Keratinocyte (primary cell): ENCODE measurements around the gene SPTBN5. TPM values are rescaled to one million over a fixed set of nuclear protein-coding genes. Genes with fewer than 3 reads are reported as not detected.

ENCODE experiments used
- DNase-seq: peaks from one replicate; pipeline ENCODE4 v3.0.0-alpha.2; 2011; ENCODE audit warnings: low read depth, missing footprints, low spot score
- FAIRE-seq: peaks from 2 replicates; lab custom pipeline; 2011; peaks lifted over from hg19 to GRCh38; lab: Jason Lieb, UNC
- H2AFZ ChIP-seq: 2 replicates; pipeline ENCODE4 v1.6.0; 2012; ENCODE audit warnings: low read length, control low read depth, inconsistent platforms; ENCODE audit not compliant: control insufficient read depth
- H3K27ac ChIP-seq: 2 replicates; pipeline ENCODE4 v1.5.1; 2011; ENCODE audit warnings: low read length; ENCODE audit not compliant: control insufficient read depth, insufficient read depth
- H3K27me3 ChIP-seq: 3 replicates; pipeline ENCODE4 v1.6.0; 2011; ENCODE audit warnings: low read length; ENCODE audit not compliant: control insufficient read depth, insufficient read depth; ENCODE audit errors: extremely low read depth
- H3K36me3 ChIP-seq, 2 experiments: 2 replicates in 1 of 2; 3 replicates in 1 of 2; pipeline ENCODE4 v1.5.1; 2011; ENCODE audit warnings: low read length in 2 of 2, mild to moderate bottlenecking in 1 of 2; ENCODE audit not compliant: control insufficient read depth in 2 of 2, insufficient read depth in 2 of 2; ENCODE audit errors: extremely low read depth in 1 of 2
- H3K4me1 ChIP-seq: 3 replicates; pipeline ENCODE4 v1.5.1; 2011; ENCODE audit warnings: low read length; ENCODE audit not compliant: control insufficient read depth, insufficient read depth; ENCODE audit errors: extremely low read depth
- H3K4me2 ChIP-seq: 3 replicates; pipeline ENCODE4 v1.6.0; 2011; ENCODE audit warnings: low read depth, low read length; ENCODE audit not compliant: control insufficient read depth, insufficient read depth; ENCODE audit errors: extremely low read depth
- H3K4me3 ChIP-seq, 3 experiments: fragments of 200-600 bp in 1 of 3; sonication (generic) in 1 of 3; 2 replicates in 2 of 3; 3 replicates in 1 of 3; pipeline ENCODE4 v1.5.1; 2011 to 2016; ENCODE audit warnings: low read length in 3 of 3, mild to moderate bottlenecking in 3 of 3, control low read depth in 2 of 3, inconsistent platforms in 1 of 3, low read depth in 1 of 3, mixed read lengths in 1 of 3, mixed run types in 1 of 3, moderate library complexity in 1 of 3; ENCODE audit not compliant: control insufficient read depth in 2 of 3, insufficient read depth in 2 of 3; ENCODE audit errors: extremely low read depth in 1 of 3
- H3K79me2 ChIP-seq: 2 replicates; pipeline ENCODE4 v1.6.0; 2012; ENCODE audit warnings: low read length; ENCODE audit not compliant: control insufficient read depth, insufficient read depth
- H3K9ac ChIP-seq: 3 replicates; pipeline ENCODE4 v1.6.0; 2011; ENCODE audit warnings: low read length; ENCODE audit not compliant: control insufficient read depth, insufficient read depth; ENCODE audit errors: extremely low read depth
- H3K9me1 ChIP-seq: 3 replicates; pipeline ENCODE4 v1.6.0; 2011; ENCODE audit warnings: low read length; ENCODE audit not compliant: control insufficient read depth, insufficient read depth; ENCODE audit errors: extremely low read depth
- H3K9me3 ChIP-seq: 2 replicates; pipeline ENCODE4 v1.5.1; 2012; ENCODE audit warnings: low read depth, low read length; ENCODE audit not compliant: control insufficient read depth
- H4K20me1 ChIP-seq: 3 replicates; pipeline ENCODE4 v1.6.0; 2011; ENCODE audit warnings: low read length; ENCODE audit not compliant: control insufficient read depth, insufficient read depth; ENCODE audit errors: extremely low read depth
- EZH2 ChIP-seq: IDR thresholded peaks from one replicate; pipeline ENCODE4 v1.6.1; 2012; ENCODE audit warnings: inconsistent platforms, mild to moderate bottlenecking, low read length, moderate library complexity
- dilution Hi-C: fragments of 300-500 bp; cut with MboI; formaldehyde crosslinking; loops from one replicate; pipeline ENCODE4 v1.7.0; 2020; ENCODE audit warnings: low sequenced_read_pairs; ENCODE audit not compliant: extremely low pct_ligation_motif_present
- polyA plus RNA-seq, 5 experiments: library from polyadenylated mRNA; depleted of rRNA in 3 of 5; stranded (reverse) in 3 of 5; stranded (forward) in 1 of 5; unstranded in 1 of 5; fragments of >200 nt; gene quantifications; 1 replicate in 1 of 5; 2 replicates in 3 of 5; 3 replicates in 1 of 5; pipeline versions ENCODE4 v1.2.1 to v1.2.3, GENCODE V29; 2011 to 2012; ENCODE audit warnings: missing spikeins in 2 of 5, low read depth in 1 of 5, low replicate concordance in 1 of 5
- TF ChIP-seq, protein P1 (sequence below), 3 experiments: IDR thresholded peaks in 1 of 3; conservative IDR thresholded peaks in 1 of 3; optimal IDR thresholded peaks in 1 of 3; 2 replicates in 2 of 3; 3 replicates in 1 of 3; pipeline versions ENCODE3 to v1.5.1; 2011; ENCODE audit warnings: low read length in 3 of 3, mild to moderate bottlenecking in 3 of 3, moderate library complexity in 2 of 3, control low read depth in 1 of 3, inconsistent platforms in 1 of 3; ENCODE audit not compliant: insufficient read depth in 2 of 3; ENCODE audit errors: extremely low read depth in 1 of 3

Gene SPTBN5
- polyA plus RNA-seq, 1 donor (not counting 4 experiments of a cell fraction or from before 2014, with no cell fraction given): 0.66 TPM

DNA sequence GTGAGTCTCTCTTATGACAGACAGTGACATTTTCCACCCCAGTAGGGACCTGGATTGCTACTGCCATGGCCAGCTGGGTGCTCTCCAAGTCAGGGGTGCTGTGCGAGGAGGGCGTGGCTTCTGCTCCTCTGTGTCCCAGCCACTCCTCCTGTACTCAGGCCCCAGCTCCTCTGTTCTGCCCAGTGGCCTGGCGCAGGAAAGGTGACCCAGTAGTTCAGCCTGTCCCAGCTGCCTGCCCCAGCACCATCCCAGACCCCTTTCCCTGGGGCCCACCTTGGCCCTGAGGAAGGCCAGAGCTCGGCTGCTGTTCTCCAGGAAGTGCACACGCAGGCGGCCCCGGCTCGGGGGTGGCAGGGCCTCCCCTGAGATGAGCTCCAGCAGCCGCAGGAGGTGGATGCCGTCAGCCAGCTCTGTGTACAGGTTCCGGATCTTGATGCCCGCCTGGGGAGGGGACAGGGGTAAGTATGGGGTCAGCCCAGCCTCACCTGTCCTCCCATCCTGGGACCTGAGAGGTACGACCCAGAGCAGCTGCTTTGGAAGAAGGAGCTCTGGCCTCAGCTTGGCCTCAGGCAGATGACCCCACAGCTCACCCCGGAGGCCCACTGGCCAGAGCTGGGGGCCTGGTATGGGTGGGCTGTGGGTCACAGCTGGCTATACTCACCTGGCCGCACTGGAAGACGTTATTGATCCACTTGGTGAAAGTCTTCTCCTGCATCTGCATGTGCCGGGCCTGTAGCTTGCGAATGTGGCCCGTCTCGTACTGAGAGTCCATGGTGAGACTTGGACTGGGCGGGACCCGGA lies 1.0 kb downstream of the SPTBN5 start:
- Histone ChIP-seq H3K4me1 (peaks cover 19% of the 10 kb centered on the region), H4K20me1 (no peaks in the 10 kb centered on the region), H3K4me2 (no peak overlapping the region), H3K27ac (no peak overlapping the region), H3K79me2 (no peaks in the 10 kb centered on the region), H3K36me3 (peaks cover 0 to 10% of the 10 kb centered on the region in 2 experiments), H3K9me3 (no peaks in the 10 kb centered on the region), H3K9me1 (no peaks in the 10 kb centered on the region), H2AFZ (no peak overlapping the region), H3K27me3 (no peaks in the 10 kb centered on the region), H3K4me3 (no peak overlapping the region), H3K9ac (no peak overlapping the region)
- dilution Hi-C loops: no loop called here
- DNase-seq (no peak), FAIRE-seq (no peak)
- no peak for TF ChIP-seq EZH2
- TF ChIP-seq, protein P1, sequence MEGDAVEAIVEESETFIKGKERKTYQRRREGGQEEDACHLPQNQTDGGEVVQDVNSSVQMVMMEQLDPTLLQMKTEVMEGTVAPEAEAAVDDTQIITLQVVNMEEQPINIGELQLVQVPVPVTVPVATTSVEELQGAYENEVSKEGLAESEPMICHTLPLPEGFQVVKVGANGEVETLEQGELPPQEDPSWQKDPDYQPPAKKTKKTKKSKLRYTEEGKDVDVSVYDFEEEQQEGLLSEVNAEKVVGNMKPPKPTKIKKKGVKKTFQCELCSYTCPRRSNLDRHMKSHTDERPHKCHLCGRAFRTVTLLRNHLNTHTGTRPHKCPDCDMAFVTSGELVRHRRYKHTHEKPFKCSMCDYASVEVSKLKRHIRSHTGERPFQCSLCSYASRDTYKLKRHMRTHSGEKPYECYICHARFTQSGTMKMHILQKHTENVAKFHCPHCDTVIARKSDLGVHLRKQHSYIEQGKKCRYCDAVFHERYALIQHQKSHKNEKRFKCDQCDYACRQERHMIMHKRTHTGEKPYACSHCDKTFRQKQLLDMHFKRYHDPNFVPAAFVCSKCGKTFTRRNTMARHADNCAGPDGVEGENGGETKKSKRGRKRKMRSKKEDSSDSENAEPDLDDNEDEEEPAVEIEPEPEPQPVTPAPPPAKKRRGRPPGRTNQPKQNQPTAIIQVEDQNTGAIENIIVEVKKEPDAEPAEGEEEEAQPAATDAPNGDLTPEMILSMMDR (optimal IDR thresholded peaks at IDR 0.05 in 1 of 3, IDR thresholded peaks at IDR 0.05 in 1 of 3, conservative IDR thresholded peaks at IDR 0.05 in 1 of 3; ENCODE audit: extremely low read depth in 1 of 3, insufficient read depth in 2 of 3, low read length in 3 of 3): no peak

DNA sequence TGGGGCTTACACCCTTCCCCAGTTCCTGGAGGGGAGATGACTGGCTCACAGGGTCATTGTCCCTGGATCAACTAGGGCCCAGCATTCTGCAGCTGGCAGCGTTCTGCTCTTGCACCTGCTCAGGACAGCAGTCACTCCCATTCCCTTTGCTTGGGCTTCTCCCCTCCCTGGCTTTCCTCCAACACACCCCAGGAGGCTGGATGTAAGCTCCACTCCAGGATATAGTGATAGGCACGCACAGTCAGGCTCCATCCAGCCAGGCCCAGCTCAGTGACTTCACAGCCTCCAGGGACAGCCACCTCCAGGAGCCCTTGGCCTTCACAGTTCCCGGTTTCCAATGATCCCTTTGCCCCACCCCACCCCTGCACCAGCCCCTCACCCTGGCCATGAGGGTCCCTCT lies 1.9 kb downstream of the SPTBN5 start:
- Histone ChIP-seq H3K36me3 (peaks cover 0 to 8% of the 10 kb centered on the region in 2 experiments), H3K9me3 (no peaks in the 10 kb centered on the region), H3K27me3 (no peaks in the 10 kb centered on the region), H3K79me2 (no peaks in the 10 kb centered on the region), H2AFZ (no peak overlapping the region), H3K9me1 (no peaks in the 10 kb centered on the region), H3K4me3 (no peak overlapping the region), H3K4me1 (peaks cover 19% of the 10 kb centered on the region), H3K4me2 (no peak overlapping the region), H3K9ac (no peak overlapping the region), H4K20me1 (no peaks in the 10 kb centered on the region), H3K27ac (no peak overlapping the region)
- dilution Hi-C loops: no loop called here
- TF ChIP-seq, protein P1 (optimal IDR thresholded peaks at IDR 0.05 in 1 of 3, IDR thresholded peaks at IDR 0.05 in 1 of 3, conservative IDR thresholded peaks at IDR 0.05 in 1 of 3; ENCODE audit: extremely low read depth in 1 of 3, insufficient read depth in 2 of 3, low read length in 3 of 3): no peak
- no peak for TF ChIP-seq EZH2
- FAIRE-seq: no peak
- DNase-seq: no peak
